ENCODE measurements around the gene DNALI1. TPM values are rescaled to one million over a fixed set of nuclear protein-coding genes. Genes with fewer than 3 reads are reported as not detected.

DNALI1 gene
- total RNA-seq, 1 donor from 2014 or later = 8.7 TPM

- H3K36me3 ChIP-seq (ENCODE audit: control insufficient read depth, insufficient read depth, low read length) = no peaks in the 10 kb centered on the region
- H3K4me3 ChIP-seq (ENCODE audit: low read depth, low read length) = no peak overlapping the region
- no peak for DNase-seq (ENCODE audit: low read depth)
- no peak for TF ChIP-seq CTCF (IDR thresholded peaks at IDR 0.05; ENCODE audit: insufficient read depth, low read length, poor library complexity, severe bottlenecking)
- H3K27me3 ChIP-seq (ENCODE audit: control insufficient read depth, insufficient read depth, low read length) = peaks cover 30% of the 10 kb centered on the region
Observed at GRCh38 chr1:37605806-37606474, 49.2 kb downstream of the DNALI1 start.

- no peak for DNase-seq (ENCODE audit: low read depth)
- Histone ChIP-seq H3K27me3 (ENCODE audit: control insufficient read depth, insufficient read depth, low read length) (peaks cover 32% of the 10 kb centered on the region), H3K4me3 (ENCODE audit: low read depth, low read length) (no peak overlapping the region), H3K36me3 (ENCODE audit: control insufficient read depth, insufficient read depth, low read length) (no peaks in the 10 kb centered on the region)
- TF ChIP-seq CTCF (IDR thresholded peaks at IDR 0.05; ENCODE audit: insufficient read depth, low read length, poor library complexity, severe bottlenecking) = no peak
Observed at GRCh38 chr1:37606481-37607263, 49.9 kb downstream of the DNALI1 start.

GRCh38 chr1:37609002-37609401 is 52.3 kb downstream of the DNALI1 start:
- H3K36me3 ChIP-seq (ENCODE audit: control insufficient read depth, insufficient read depth, low read length) = no peaks in the 10 kb centered on the region
- H3K4me3 ChIP-seq (ENCODE audit: low read depth, low read length) = no peak overlapping the region
- H3K27me3 ChIP-seq (ENCODE audit: control insufficient read depth, insufficient read depth, low read length) = peaks cover 27% of the 10 kb centered on the region
- no peak for TF ChIP-seq CTCF (IDR thresholded peaks at IDR 0.05; ENCODE audit: insufficient read depth, low read length, poor library complexity, severe bottlenecking)
- DNase-seq (ENCODE audit: low read depth) = no peak

GRCh38 chr1:37609994-37610393 is 53.3 kb downstream of the DNALI1 start:
- Histone ChIP-seq H3K36me3 (ENCODE audit: control insufficient read depth, insufficient read depth, low read length) (no peaks in the 10 kb centered on the region), H3K27me3 (ENCODE audit: control insufficient read depth, insufficient read depth, low read length) (peaks cover 28% of the 10 kb centered on the region), H3K4me3 (ENCODE audit: low read depth, low read length) (no peak overlapping the region)
- TF ChIP-seq CTCF (IDR thresholded peaks at IDR 0.05; ENCODE audit: insufficient read depth, low read length, poor library complexity, severe bottlenecking) = no peak
- no peak for DNase-seq (ENCODE audit: low read depth)

- no peak for DNase-seq (ENCODE audit: low read depth)
- Histone ChIP-seq H3K36me3 (ENCODE audit: control insufficient read depth, insufficient read depth, low read length) (no peaks in the 10 kb centered on the region), H3K4me3 (ENCODE audit: low read depth, low read length) (no peak overlapping the region), H3K27me3 (ENCODE audit: control insufficient read depth, insufficient read depth, low read length) (peaks cover 24% of the 10 kb centered on the region)
- no peak for TF ChIP-seq CTCF (IDR thresholded peaks at IDR 0.05; ENCODE audit: insufficient read depth, low read length, poor library complexity, severe bottlenecking)
Observed at GRCh38 chr1:37612186-37612585, 55.4 kb downstream of the DNALI1 start.

All from kidney epithelial cell (primary cell).